Stimulated activated CD8-positive, alpha-beta memory T cell treated with anti-CD3 and anti-CD28 coated beads, Interleukin-4, amount 100 ng/mL, for 1 hour (primary cell): ENCODE results near the gene DBN1.

Experiments used
- DNase-seq, 2 donors: peaks; one replicate each; pipeline ENCODE4 v3.0.0-alpha.2; 2020; ENCODE audit warnings: low read depth in 2 of 2, low spot score in 1 of 2

The DBN1 gene

GRCh38 chr5:177410575-177410974 lies 62.9 kb downstream of the DBN1 start:
- no peak for DNase-seq

GRCh38 chr5:177409043-177409801 lies 64.2 kb downstream of the DBN1 start, which contains the start of gene F12:
Gene F12, minus strand, starts transcription at chr5:177409564. Its CDS starts 37 bp downstream, at chr5:177409527.
- no peak for DNase-seq
